Measurements from ENCODE around the gene ARHGAP9. TPM values are rescaled to one million over a fixed set of nuclear protein-coding genes. Genes with fewer than 3 reads are reported as not detected.

ARHGAP9 gene
- total RNA-seq, 4 donors from 2014 or later: 5.4 to 7.4 (median 5.9) TPM

DNA sequence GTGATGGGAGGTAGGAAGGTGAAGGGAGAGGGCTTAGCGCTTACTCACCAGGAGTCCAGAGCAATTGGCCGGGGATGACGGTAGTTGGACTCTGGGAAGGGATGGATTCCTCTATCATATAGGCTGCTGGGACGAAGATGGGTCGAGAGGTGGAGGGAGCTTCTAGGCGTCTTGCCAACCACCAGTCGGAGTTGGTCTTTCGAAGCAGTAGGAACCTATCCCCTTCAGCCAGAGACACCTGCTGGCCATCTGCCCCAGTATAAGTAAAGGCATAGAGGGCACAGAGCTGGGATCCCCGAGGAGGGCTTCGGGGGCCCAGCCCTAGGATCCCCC, 657 bp downstream of the ARHGAP9 start:
- 77% methylated on average over 10 of the region's 10 CpGs for WGBS
- peaks cover 29% of the 10 kb centered on the region for H3K27me3 ChIP-seq

DNA sequence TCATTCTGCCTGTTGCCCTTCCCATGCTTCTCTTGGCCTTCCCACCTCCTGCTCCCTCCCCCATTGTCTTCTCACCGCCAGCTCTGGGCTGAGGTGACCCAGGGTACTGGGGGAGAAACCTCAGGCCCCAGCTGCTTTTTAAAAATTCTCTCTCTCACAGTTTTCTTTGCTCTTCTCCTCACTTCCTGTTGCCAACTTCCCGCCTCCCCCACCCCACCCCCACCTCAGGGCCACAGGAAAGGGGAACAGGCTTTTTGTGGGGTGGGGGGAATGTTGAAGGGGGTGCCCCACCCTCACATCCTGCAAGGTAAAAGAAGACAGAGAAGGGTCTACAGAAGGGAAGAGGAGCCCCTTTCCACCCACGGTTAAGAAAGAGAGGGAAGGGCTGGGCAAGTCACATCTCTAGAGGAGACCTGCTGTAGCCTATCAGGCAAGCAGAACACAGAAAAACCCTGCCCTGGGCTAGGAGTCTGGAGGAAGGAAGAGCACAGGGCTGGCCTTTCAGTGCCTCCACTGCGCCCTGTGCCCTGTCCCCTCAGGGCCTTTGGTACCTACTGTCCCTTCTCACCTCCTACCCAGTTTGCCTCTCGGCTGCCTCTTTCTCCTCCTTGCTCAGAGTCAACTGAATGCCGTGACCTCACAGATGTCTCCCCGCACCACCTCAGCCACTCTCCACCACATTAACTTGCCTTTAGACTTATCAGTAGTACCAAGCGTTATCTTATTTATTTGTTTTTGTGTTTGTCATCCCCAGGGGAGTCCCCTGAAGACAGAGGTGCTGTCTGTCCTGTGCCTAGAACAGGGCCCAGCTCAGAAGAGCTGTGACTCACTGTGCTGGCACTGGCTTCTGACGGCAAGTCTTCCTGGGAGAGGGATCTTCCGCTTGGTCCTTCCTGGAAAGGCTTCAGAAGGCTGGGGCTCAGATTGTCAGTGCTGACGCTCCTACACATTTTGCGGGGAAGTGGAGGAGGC, 1.7 kb downstream of the ARHGAP9 start:
- DNase-seq (ENCODE audit: low spot score in 2 of 2): no peak
- Histone ChIP-seq H3K27me3 (peaks cover 32% of the 10 kb centered on the region), H3K9me3 (no peaks in the 10 kb centered on the region), H3K4me1 (peaks cover 17% of the 10 kb centered on the region), H3K36me3 (no peaks in the 10 kb centered on the region), H3K27ac (peak overlapping the region; percentile 19), H3K4me3 (peak overlapping the region; percentile 51)
- 65% methylated on average over 12 of the region's 12 CpGs for WGBS
- TF ChIP-seq EP300 (IDR thresholded peaks at IDR 0.05) (no peak), POLR2A (IDR thresholded peaks at IDR 0.05) (peak in 1 of 2 donors; percentile 10)

More for the DNA sequence above, 657 bp downstream of the ARHGAP9 start:
- peaks cover 17% of the 10 kb centered on the region for H3K4me1 ChIP-seq
- no peaks in the 10 kb centered on the region for H3K36me3 ChIP-seq
- no peak overlapping the region for H3K4me3 ChIP-seq
- H3K9me3 ChIP-seq: no peaks in the 10 kb centered on the region
- TF ChIP-seq POLR2A (IDR thresholded peaks at IDR 0.05) (no peak), POLR2AphosphoS5 (IDR thresholded peaks at IDR 0.05) (no peak), EP300 (IDR thresholded peaks at IDR 0.05) (no peak), CTCF (IDR thresholded peaks at IDR 0.05) (no peak)
- no peak for DNase-seq (ENCODE audit: low spot score in 2 of 2)
- no peak overlapping the region for H3K27ac ChIP-seq

DNA sequence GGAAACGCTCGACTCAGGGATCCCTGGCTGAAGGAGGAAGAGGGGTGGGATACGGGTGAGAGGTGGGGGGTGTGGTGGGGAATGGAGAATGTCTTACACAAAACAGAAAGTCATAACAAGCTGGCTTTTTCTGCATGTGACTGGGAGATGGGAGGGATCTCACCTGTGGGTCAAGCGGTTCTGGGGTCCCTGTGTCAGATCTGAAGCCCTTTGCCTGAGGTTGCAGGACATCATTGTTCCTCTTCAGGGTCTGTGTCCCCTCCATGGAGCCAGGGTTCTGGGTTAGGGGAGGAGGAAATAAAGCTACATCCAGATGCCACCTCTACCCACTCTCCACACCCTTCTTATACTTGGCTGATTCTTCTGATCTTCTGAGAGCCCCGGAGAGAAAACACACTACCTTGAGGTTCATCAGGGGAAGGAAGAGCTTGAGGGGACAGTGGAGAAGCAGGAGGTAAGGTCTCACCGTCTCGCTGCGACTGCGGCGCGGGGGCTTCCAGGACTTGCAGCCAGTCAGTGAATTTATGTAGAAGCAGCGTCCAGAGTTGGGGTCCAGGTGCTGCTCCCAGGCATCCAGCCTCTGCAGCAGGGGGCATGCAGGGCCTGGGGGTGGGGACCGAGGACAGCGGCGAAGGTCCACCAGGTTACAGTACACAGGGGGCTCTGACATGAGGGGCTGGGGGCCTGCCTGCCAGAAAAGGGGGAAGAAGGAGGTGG, 2.5 kb downstream of the ARHGAP9 start:
- Histone ChIP-seq H3K27ac (no peak overlapping the region), H3K4me1 (peaks cover 17% of the 10 kb centered on the region), H3K27me3 (peaks cover 35% of the 10 kb centered on the region), H3K36me3 (no peaks in the 10 kb centered on the region), H3K4me3 (peak overlapping the region; percentile 51), H3K9me3 (no peaks in the 10 kb centered on the region)
- no peak for DNase-seq (ENCODE audit: low spot score in 2 of 2)
- no peak for TF ChIP-seq POLR2AphosphoS5 (IDR thresholded peaks at IDR 0.05)
- no peak for TF ChIP-seq CTCF (IDR thresholded peaks at IDR 0.05)
- no peak for TF ChIP-seq EP300 (IDR thresholded peaks at IDR 0.05)
- no peak for TF ChIP-seq POLR2A (IDR thresholded peaks at IDR 0.05)
- 74% methylated on average over 15 of the region's 15 CpGs for WGBS

DNA sequence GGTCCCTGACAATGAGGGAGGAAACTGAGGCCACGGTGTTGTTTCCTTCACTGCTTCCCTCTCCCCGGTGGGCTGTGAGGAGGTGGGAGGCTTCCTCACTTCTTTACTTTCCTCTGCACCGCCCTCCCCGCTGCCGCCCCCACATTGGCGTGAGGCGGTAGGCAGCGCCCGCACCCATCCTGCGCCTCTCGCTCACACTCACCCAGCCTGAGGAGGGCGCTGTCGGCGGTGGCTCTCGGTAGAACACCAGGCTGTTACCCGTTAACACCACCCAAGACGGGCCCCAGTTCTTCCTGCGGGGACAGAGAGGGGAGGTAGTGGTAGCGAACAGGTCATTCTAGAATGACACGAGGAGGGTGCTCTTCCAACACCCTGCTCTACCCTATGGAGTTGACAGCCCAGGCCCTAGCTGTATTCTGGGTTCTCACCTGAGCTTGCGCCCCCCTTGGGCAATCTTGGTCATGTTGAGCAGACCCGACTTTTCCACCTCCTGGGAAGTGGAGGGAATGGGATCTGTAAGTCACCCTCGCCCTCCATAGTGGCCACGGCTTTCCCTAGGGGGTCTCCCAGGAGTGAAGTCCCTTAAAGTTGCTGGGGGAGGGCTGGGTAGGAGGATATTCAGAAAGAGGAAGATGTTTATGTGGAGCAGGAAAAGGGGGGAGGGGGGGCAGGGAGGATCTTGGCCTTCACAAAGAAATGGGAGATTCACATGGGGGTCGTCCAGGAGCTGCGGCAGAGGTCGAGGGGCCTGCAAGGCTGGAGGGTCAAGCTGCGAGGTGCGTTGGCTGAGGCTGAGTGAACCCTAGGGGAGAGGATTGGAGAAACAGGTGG, 3.3 kb downstream of the ARHGAP9 start:
- Histone ChIP-seq H3K4me1 (peaks cover 17% of the 10 kb centered on the region), H3K9me3 (no peaks in the 10 kb centered on the region), H3K36me3 (no peaks in the 10 kb centered on the region), H3K27me3 (peaks cover 40% of the 10 kb centered on the region), H3K27ac (no peak overlapping the region), H3K4me3 (peak overlapping the region; percentile 51)
- no peak for DNase-seq (ENCODE audit: low spot score in 2 of 2)
- TF ChIP-seq CTCF (IDR thresholded peaks at IDR 0.05) (peak in 1 of 2 donors; percentile 46), EP300 (IDR thresholded peaks at IDR 0.05) (no peak)
- WGBS: 24% methylated on average over 25 of the region's 29 CpGs

GRCh38 chr12:57475271-57476161, 4.2 kb downstream of the ARHGAP9 start:
- 17% methylated on average over 21 of the region's 84 CpGs for WGBS
- Histone ChIP-seq H3K36me3 (peaks cover 5% of the 10 kb centered on the region), H3K27ac (no peak overlapping the region), H3K27me3 (peaks cover 43% of the 10 kb centered on the region), H3K4me1 (peaks cover 17% of the 10 kb centered on the region), H3K9me3 (no peaks in the 10 kb centered on the region), H3K4me3 (peak overlapping the region; percentile 51)
- TF ChIP-seq POLR2A (IDR thresholded peaks at IDR 0.05): no peak
- no peak for TF ChIP-seq CTCF (IDR thresholded peaks at IDR 0.05)
- TF ChIP-seq POLR2AphosphoS5 (IDR thresholded peaks at IDR 0.05): no peak
- no peak for TF ChIP-seq EP300 (IDR thresholded peaks at IDR 0.05)
- no peak for DNase-seq (ENCODE audit: low spot score in 2 of 2)

All from suprapubic skin (tissue), 4 donors.